Adipose tissue (tissue), 3 donors: ENCODE measurements around the gene SRRD. TPM values are rescaled to one million over a fixed set of nuclear protein-coding genes. Genes with fewer than 3 reads are reported as not detected.
"Not testable (repeated sequence)": the region's sequence is repeated elsewhere in the genome, so short reads cannot be mapped to it uniquely, and the experiment has no call there.

ENCODE experiments used
- H3K27ac ChIP-seq: one replicate; pipeline ENCODE4 v1.5.1; 2013; ENCODE audit warnings: low read depth, low read length
- WGBS, 3 donors: extraction: QIAGEN DNeasy Blood & Tissue Kit; methylation state at CpG; one replicate each; pipeline ENCODE4 v1.1.7; 2013; 5-methylcytosine and 5-hydroxymethylcytosine counted together
- polyA plus RNA-seq, 3 donors: library from polyadenylated mRNA; stranded (reverse); fragments of 200-250 nt; gene quantifications; one replicate each; pipeline ENCODE4 v1.2.3, GENCODE V29; 2013
- donor health status: healthy with polysubstance abuse.
- donor health status: Bipolar disorder and iron deficiency.
- donor health status: healthy.

Gene SRRD
- polyA plus RNA-seq, 3 donors = 8.4 to 11.9 (median 8.9) TPM

- WGBS, 3 donors = 22 to 41% (median 31%) methylated on average over 3 of the region's 3 CpGs
- H3K27ac ChIP-seq = no peak overlapping the region
Observed at GRCh38 chr22:26502688-26503561, 19.2 kb downstream of the SRRD start.

- 38 to 65% (median 56%) methylated on average over 1 of the region's 1 CpG for WGBS, 3 donors
Observed at GRCh38 chr22:26503758-26504157, 20.1 kb downstream of the SRRD start.

GRCh38 chr22:26508148-26508547 lies 24.5 kb downstream of the SRRD start:
- no peak overlapping the region for H3K27ac ChIP-seq

More at GRCh38 chr22:26503758-26504157, 20.1 kb downstream of the SRRD start:
- no peak overlapping the region for H3K27ac ChIP-seq

GRCh38 chr22:26512149-26512793 lies 28.6 kb downstream of the SRRD start, which contains the start of gene TFIP11:
Gene TFIP11 (minus strand): TSS chr22:26512473. CDS start chr22:26510272, 2,201 bp downstream.
- peak within 1 kb of the TSS; percentile 8 for H3K27ac ChIP-seq
- 0% methylated on average over 40 of the region's 40 CpGs for WGBS, 3 donors

GRCh38 chr22:26513838-26514237 lies 30.2 kb downstream of the SRRD start:
- 19 to 85% (median 78%) methylated on average over 1 of the region's 1 CpG for WGBS, 3 donors

GRCh38 chr22:26514419-26515161 lies 30.9 kb downstream of the SRRD start:
- WGBS, 3 donors = 69 to 93% (median 92%) methylated on average over 12 of the region's 12 CpGs
- no peak overlapping the region for H3K27ac ChIP-seq

More at GRCh38 chr22:26513838-26514237, 30.2 kb downstream of the SRRD start:
- H3K27ac ChIP-seq = no peak overlapping the region

GRCh38 chr22:26515931-26516330 lies 32.3 kb downstream of the SRRD start:
- no peak overlapping the region for H3K27ac ChIP-seq
- WGBS, 3 donors = 74 to 85% (median 84%) methylated on average over 3 of the region's 3 CpGs

GRCh38 chr22:26516503-26516902 lies 32.8 kb downstream of the SRRD start:
- 63 to 80% (median 75%) methylated on average over 1 of the region's 1 CpG for WGBS, 3 donors
- H3K27ac ChIP-seq = no peak overlapping the region

- no peak overlapping the region for H3K27ac ChIP-seq
- 86 to 97% (median 96%) methylated on average over 5 of the region's 5 CpGs for WGBS, 3 donors
Observed at GRCh38 chr22:26517429-26517828, 33.8 kb downstream of the SRRD start.

GRCh38 chr22:26522012-26522411 lies 38.3 kb downstream of the SRRD start:
- 94 to 98% (median 96%) methylated on average over 2 of the region's 2 CpGs for WGBS, 3 donors
- no peak overlapping the region for H3K27ac ChIP-seq

GRCh38 chr22:26522592-26522991 lies 38.9 kb downstream of the SRRD start:
- no peak overlapping the region for H3K27ac ChIP-seq
- 92 to 97% (median 96%) methylated on average over 4 of the region's 4 CpGs for WGBS, 3 donors

- no peak overlapping the region for H3K27ac ChIP-seq
- WGBS, 3 donors = 40 to 83% (median 80%) methylated on average over 4 of the region's 4 CpGs
Observed at GRCh38 chr22:26524870-26525269, 41.2 kb downstream of the SRRD start.

GRCh38 chr22:26525946-26526564 lies 42.4 kb downstream of the SRRD start:
- WGBS, 3 donors = 74 to 90% (median 89%) methylated on average over 7 of the region's 7 CpGs
- H3K27ac ChIP-seq = no peak overlapping the region

- no peak overlapping the region for H3K27ac ChIP-seq
- 50 to 78% (median 65%) methylated on average over 3 of the region's 3 CpGs for WGBS, 3 donors
Observed at GRCh38 chr22:26527167-26527566, 43.5 kb downstream of the SRRD start.

GRCh38 chr22:26527574-26528465 lies 44.1 kb downstream of the SRRD start:
- no peak overlapping the region for H3K27ac ChIP-seq
- 59 to 88% (median 79%) methylated on average over 15 of the region's 15 CpGs for WGBS, 3 donors

GRCh38 chr22:26528518-26528917 lies 44.8 kb downstream of the SRRD start:
- H3K27ac ChIP-seq = not testable (repeated sequence)
- 69 to 93% (median 90%) methylated on average over 9 of the region's 9 CpGs for WGBS, 3 donors

GRCh38 chr22:26529345-26529744 lies 45.7 kb downstream of the SRRD start:
- 33 to 54% (median 44%) methylated on average over 2 of the region's 2 CpGs for WGBS, 3 donors
- no peak overlapping the region for H3K27ac ChIP-seq
